Measurements from ENCODE around the gene P4HA1.

Gene P4HA1

DNA sequence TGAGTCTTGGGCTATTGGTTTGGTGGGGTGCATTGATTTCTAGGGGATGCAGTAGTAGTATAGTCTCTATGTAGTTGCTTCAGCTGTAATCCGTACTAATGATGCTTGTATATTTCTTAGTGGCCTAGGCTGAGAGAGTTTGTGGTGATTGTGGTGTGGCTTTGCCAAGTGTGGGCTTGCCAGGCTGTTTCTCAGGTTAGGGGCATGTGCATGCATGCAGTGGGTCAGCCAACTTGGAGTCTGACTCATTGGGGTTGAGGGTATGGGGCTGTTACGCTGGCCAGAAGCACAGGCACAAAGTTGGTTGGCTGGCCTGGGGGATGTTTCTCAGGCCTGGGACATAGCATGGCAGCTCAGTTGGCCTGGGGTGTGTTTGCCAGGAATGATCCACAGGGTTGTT, 116.3 kb downstream of the P4HA1 start:
- TF ChIP-seq SIN3A (IDR thresholded peaks at IDR 0.05; ENCODE audit: borderline replicate concordance, insufficient read depth, low read length) (no peak), POLR2AphosphoS5 (IDR thresholded peaks at IDR 0.05; ENCODE audit: low read depth, low read length) (no peak)

DNA sequence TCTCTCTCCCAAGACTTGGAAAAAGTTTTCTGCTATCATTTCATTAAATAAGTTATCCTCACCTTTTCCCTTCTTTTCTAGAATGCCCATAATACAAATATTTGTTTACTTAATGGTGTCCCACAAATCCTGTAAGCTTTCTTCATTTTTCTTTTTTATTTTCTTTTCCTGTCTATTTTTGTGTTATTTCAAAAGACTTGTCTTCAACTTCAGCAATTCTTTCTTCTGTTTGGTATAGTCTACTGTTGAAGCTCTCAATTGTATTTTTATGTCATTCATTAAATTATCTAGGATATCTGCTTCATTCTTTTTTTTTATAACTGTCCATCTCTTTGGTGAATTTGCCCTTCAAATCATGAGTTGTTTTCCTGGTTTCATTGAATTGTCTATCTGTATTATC, 117.0 kb downstream of the P4HA1 start:
- TF ChIP-seq SIN3A (IDR thresholded peaks at IDR 0.05; ENCODE audit: borderline replicate concordance, insufficient read depth, low read length) (no peak), POLR2AphosphoS5 (IDR thresholded peaks at IDR 0.05; ENCODE audit: low read depth, low read length) (no peak), TAF1 (IDR thresholded peaks at IDR 0.05; ENCODE audit: borderline replicate concordance, insufficient read depth, low read length) (no peak), FOXP2 (optimal IDR thresholded peaks at IDR 0.05; ENCODE audit: borderline replicate concordance, extremely low read depth, extremely low read length, insufficient read depth) (no peak)
- TF ChIP-seq, protein P1, sequence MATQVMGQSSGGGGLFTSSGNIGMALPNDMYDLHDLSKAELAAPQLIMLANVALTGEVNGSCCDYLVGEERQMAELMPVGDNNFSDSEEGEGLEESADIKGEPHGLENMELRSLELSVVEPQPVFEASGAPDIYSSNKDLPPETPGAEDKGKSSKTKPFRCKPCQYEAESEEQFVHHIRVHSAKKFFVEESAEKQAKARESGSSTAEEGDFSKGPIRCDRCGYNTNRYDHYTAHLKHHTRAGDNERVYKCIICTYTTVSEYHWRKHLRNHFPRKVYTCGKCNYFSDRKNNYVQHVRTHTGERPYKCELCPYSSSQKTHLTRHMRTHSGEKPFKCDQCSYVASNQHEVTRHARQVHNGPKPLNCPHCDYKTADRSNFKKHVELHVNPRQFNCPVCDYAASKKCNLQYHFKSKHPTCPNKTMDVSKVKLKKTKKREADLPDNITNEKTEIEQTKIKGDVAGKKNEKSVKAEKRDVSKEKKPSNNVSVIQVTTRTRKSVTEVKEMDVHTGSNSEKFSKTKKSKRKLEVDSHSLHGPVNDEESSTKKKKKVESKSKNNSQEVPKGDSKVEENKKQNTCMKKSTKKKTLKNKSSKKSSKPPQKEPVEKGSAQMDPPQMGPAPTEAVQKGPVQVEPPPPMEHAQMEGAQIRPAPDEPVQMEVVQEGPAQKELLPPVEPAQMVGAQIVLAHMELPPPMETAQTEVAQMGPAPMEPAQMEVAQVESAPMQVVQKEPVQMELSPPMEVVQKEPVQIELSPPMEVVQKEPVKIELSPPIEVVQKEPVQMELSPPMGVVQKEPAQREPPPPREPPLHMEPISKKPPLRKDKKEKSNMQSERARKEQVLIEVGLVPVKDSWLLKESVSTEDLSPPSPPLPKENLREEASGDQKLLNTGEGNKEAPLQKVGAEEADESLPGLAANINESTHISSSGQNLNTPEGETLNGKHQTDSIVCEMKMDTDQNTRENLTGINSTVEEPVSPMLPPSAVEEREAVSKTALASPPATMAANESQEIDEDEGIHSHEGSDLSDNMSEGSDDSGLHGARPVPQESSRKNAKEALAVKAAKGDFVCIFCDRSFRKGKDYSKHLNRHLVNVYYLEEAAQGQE (IDR thresholded peaks at IDR 0.05; ENCODE audit: insufficient read depth in 1 of 2, low read depth in 2 of 2, low read length in 2 of 2) = no peak

DNA sequence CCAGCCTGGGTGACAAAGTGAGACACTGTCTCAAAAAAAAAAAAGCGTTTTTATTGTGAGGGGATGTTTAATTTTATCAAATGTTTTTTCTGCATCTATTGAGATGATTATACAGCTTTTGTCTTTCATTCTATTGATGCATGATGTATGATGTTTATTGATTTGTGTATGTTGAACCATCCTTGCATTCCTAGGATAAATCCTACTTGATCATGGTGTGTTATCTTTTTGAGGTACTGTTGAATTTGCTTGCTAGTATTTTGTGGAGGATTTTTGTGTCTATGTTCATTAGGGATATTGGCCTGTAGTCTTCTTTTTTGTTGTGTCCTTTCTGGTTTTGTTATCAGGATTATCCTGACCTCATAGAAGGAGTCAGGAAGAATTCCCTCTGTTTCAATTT, 119.8 kb downstream of the P4HA1 start:
- no peak for TF ChIP-seq POLR2AphosphoS5 (IDR thresholded peaks at IDR 0.05; ENCODE audit: low read depth, low read length)
- TF ChIP-seq FOXP2 (optimal IDR thresholded peaks at IDR 0.05; ENCODE audit: borderline replicate concordance, extremely low read depth, extremely low read length, insufficient read depth) = no peak
- no peak for TF ChIP-seq SIN3A (IDR thresholded peaks at IDR 0.05; ENCODE audit: borderline replicate concordance, insufficient read depth, low read length)
- TF ChIP-seq TAF1 (IDR thresholded peaks at IDR 0.05; ENCODE audit: borderline replicate concordance, insufficient read depth, low read length) = no peak
- TF ChIP-seq, protein P1 (IDR thresholded peaks at IDR 0.05; ENCODE audit: insufficient read depth in 1 of 2, low read depth in 2 of 2, low read length in 2 of 2) = no peak
